ENCODE measurements around the gene ADCY6. TPM values are rescaled to one million over a fixed set of nuclear protein-coding genes. Genes with fewer than 3 reads are reported as not detected.

The ADCY6 gene
- total RNA-seq, 2 experiments from 2014 or later = not detected

GRCh38 chr12:48817873-48818830, 29.3 kb upstream of the ADCY6 start, which contains the start of gene CACNB3:
Gene CACNB3 (plus strand): TSS chr12:48818496. CDS start chr12:48818930, 434 bp downstream.
- intact Hi-C loops (cut with micrococcal nuclease; ENCODE audit: unreplicated experiment) = no loop called here
- Histone ChIP-seq H3K4me3 (ENCODE audit: low read depth, low read length, poor library complexity, severe bottlenecking) (peak within 1 kb of the TSS; percentile 61), H3K4me1 (ENCODE audit: insufficient read depth, low read length, poor library complexity, severe bottlenecking) (peaks cover 27% of the 10 kb centered on the region)

GRCh38 chr12:48816143-48816854, 27.4 kb upstream of the ADCY6 start:
- no peaks in the 10 kb centered on the region for H3K79me2 ChIP-seq (ENCODE audit: insufficient read depth, low read depth, low read length)
- H3K9me3 ChIP-seq (ENCODE audit: low read length) = no peaks in the 10 kb centered on the region
- H3K27ac ChIP-seq (ENCODE audit: low read depth, low read length, poor library complexity, severe bottlenecking) = no peak overlapping the region
- TF ChIP-seq EZH2phosphoT487 (IDR thresholded peaks at IDR 0.05; ENCODE audit: borderline replicate concordance, low read depth, low read length) = no peak
- TF ChIP-seq, protein P1, sequence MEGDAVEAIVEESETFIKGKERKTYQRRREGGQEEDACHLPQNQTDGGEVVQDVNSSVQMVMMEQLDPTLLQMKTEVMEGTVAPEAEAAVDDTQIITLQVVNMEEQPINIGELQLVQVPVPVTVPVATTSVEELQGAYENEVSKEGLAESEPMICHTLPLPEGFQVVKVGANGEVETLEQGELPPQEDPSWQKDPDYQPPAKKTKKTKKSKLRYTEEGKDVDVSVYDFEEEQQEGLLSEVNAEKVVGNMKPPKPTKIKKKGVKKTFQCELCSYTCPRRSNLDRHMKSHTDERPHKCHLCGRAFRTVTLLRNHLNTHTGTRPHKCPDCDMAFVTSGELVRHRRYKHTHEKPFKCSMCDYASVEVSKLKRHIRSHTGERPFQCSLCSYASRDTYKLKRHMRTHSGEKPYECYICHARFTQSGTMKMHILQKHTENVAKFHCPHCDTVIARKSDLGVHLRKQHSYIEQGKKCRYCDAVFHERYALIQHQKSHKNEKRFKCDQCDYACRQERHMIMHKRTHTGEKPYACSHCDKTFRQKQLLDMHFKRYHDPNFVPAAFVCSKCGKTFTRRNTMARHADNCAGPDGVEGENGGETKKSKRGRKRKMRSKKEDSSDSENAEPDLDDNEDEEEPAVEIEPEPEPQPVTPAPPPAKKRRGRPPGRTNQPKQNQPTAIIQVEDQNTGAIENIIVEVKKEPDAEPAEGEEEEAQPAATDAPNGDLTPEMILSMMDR (conservative IDR thresholded peaks at IDR 0.05; ENCODE audit: low read length) = no peak
- H3K4me3 ChIP-seq (ENCODE audit: low read depth, low read length, poor library complexity, severe bottlenecking) = peak overlapping the region; percentile 72
- H2AFZ ChIP-seq (ENCODE audit: low read length) = no peak overlapping the region; the same call in 1 of the 2 replicates
- no peaks in the 10 kb centered on the region for H3K36me3 ChIP-seq (ENCODE audit: insufficient read depth, low read length)
- ChIA-PET CTCF (ENCODE audit: unreplicated experiment) (interaction anchor here (0.9 to 2.1 kb wide), 3 partner anchors 13 to 63 kb away, joined by 3 to 6 read pairs (median 5); no protein-coding TSS in a partner anchor), POLR2A (interaction anchor here (0.6 to 1.3 kb wide), 3 partner anchors 100 to 375 kb away, joined by 3 read pairs; partner anchors contain the start of gene CCNT1)
- H4K20me1 ChIP-seq (ENCODE audit: insufficient read depth, low read length) = no peaks in the 10 kb centered on the region
- H3K9me2 ChIP-seq (ENCODE audit: insufficient read depth, low read length) = no peaks in the 10 kb centered on the region
- no peak for DNase-seq (ENCODE audit: low spot score)
- H3K4me1 ChIP-seq (ENCODE audit: insufficient read depth, low read length, poor library complexity, severe bottlenecking) = peaks cover 27% of the 10 kb centered on the region
- intact Hi-C loops (cut with micrococcal nuclease; ENCODE audit: unreplicated experiment) = no loop called here
- H3K4me2 ChIP-seq (ENCODE audit: low read length) = peak overlapping the region; percentile 78
- no TSS peak for BruUV-seq (replicated peaks)

More at GRCh38 chr12:48817873-48818830, 29.3 kb upstream of the ADCY6 start, which contains the start of gene CACNB3:
- H3K9me3 ChIP-seq (ENCODE audit: low read length) = no peaks in the 10 kb centered on the region
- DNase-seq (ENCODE audit: low spot score) = peak; percentile 61
- ChIA-PET CTCF (ENCODE audit: unreplicated experiment) (no interaction called here), POLR2A (interaction anchor here (0.6 kb wide), 1 partner anchor 1107 kb away, joined by 3 read pairs; no protein-coding TSS in a partner anchor)
- no peaks in the 10 kb centered on the region for H3K36me3 ChIP-seq (ENCODE audit: insufficient read depth, low read length)
- H3K79me2 ChIP-seq (ENCODE audit: insufficient read depth, low read depth, low read length) = no peaks in the 10 kb centered on the region
- peak within 1 kb of the TSS; percentile 71 for H3K4me2 ChIP-seq (ENCODE audit: low read length)
- H3K9me2 ChIP-seq (ENCODE audit: insufficient read depth, low read length) = no peaks in the 10 kb centered on the region
- TF ChIP-seq, protein P1 (conservative IDR thresholded peaks at IDR 0.05; ENCODE audit: low read length) = no peak
- TF ChIP-seq EZH2phosphoT487 (IDR thresholded peaks at IDR 0.05; ENCODE audit: borderline replicate concordance, low read depth, low read length) = no peak
- H3K27ac ChIP-seq (ENCODE audit: low read depth, low read length, poor library complexity, severe bottlenecking) = no peak within 1 kb of the TSS
- no peaks in the 10 kb centered on the region for H4K20me1 ChIP-seq (ENCODE audit: insufficient read depth, low read length)
- H2AFZ ChIP-seq (ENCODE audit: low read length) = no peak within 1 kb of the TSS
- BruUV-seq (replicated peaks) = no TSS peak
